RWPE2 (cell line): Measurements from ENCODE around the gene RPTOR.

Experiments used
- ATAC-seq: fragments of 200-7000 bp; cut with Tn5 transposase; 3 replicates; pipeline ENCODE4 v1.9.1; 2021; ENCODE audit warnings: low read depth
- DNase-seq: peaks from one replicate; pipeline ENCODE4 v3.0.0-alpha.2; 2020; ENCODE audit warnings: low spot score
- H3K27ac ChIP-seq: fragments of 450-650 bp; 2 replicates; pipeline ENCODE4 v1.5.1; 2017; ENCODE audit warnings: mild to moderate bottlenecking; ENCODE audit not compliant: poor library complexity, severe bottlenecking
- H3K27me3 ChIP-seq: fragments of 250-450 bp; sonication (Bioruptor Pico); 2 replicates; pipeline ENCODE4 v1.5.1; 2021; ENCODE audit warnings: mild to moderate bottlenecking, moderate library complexity; ENCODE audit not compliant: insufficient read depth, poor library complexity, severe bottlenecking
- H3K36me3 ChIP-seq: fragments of 250-450 bp; sonication (Bioruptor Pico); 2 replicates; pipeline ENCODE4 v1.5.1; 2020; ENCODE audit warnings: low read depth, mild to moderate bottlenecking, moderate library complexity
- H3K4me1 ChIP-seq: fragments of 250-450 bp; sonication (Bioruptor Pico); 2 replicates; pipeline ENCODE4 v1.5.1; 2021; ENCODE audit warnings: mild to moderate bottlenecking, moderate library complexity; ENCODE audit not compliant: insufficient read depth, poor library complexity, severe bottlenecking
- H3K4me3 ChIP-seq: fragments of 250-450 bp; sonication (Bioruptor Pico); 2 replicates; pipeline ENCODE4 v1.5.1; 2021; ENCODE audit warnings: mild to moderate bottlenecking, moderate library complexity; ENCODE audit not compliant: severe bottlenecking
- H3K9me3 ChIP-seq: fragments of 250-450 bp; sonication (Bioruptor Pico); 2 replicates; pipeline ENCODE4 v1.5.1; 2021; ENCODE audit warnings: mild to moderate bottlenecking, moderate library complexity; ENCODE audit not compliant: severe bottlenecking
- TF ChIP-seq, protein P1 (sequence below): fragments of 450-650 bp; IDR thresholded peaks from one replicate; pipeline ENCODE4 v1.5.1; 2017; ENCODE audit warnings: mild to moderate bottlenecking, moderate library complexity; ENCODE audit not compliant: poor library complexity, severe bottlenecking

RPTOR gene

GRCh38 chr17:81011951-81012350, 467.3 kb downstream of the RPTOR start:
- H3K4me1 ChIP-seq = no peaks in the 10 kb centered on the region
- H3K4me3 ChIP-seq = no peak overlapping the region
- H3K27me3 ChIP-seq = peaks cover 5% of the 10 kb centered on the region
- peaks cover 7% of the 10 kb centered on the region for H3K9me3 ChIP-seq
- ATAC-seq (no peak), DNase-seq (no peak)
- no peak overlapping the region for H3K27ac ChIP-seq
- TF ChIP-seq, protein P1, sequence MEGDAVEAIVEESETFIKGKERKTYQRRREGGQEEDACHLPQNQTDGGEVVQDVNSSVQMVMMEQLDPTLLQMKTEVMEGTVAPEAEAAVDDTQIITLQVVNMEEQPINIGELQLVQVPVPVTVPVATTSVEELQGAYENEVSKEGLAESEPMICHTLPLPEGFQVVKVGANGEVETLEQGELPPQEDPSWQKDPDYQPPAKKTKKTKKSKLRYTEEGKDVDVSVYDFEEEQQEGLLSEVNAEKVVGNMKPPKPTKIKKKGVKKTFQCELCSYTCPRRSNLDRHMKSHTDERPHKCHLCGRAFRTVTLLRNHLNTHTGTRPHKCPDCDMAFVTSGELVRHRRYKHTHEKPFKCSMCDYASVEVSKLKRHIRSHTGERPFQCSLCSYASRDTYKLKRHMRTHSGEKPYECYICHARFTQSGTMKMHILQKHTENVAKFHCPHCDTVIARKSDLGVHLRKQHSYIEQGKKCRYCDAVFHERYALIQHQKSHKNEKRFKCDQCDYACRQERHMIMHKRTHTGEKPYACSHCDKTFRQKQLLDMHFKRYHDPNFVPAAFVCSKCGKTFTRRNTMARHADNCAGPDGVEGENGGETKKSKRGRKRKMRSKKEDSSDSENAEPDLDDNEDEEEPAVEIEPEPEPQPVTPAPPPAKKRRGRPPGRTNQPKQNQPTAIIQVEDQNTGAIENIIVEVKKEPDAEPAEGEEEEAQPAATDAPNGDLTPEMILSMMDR = no peak
- H3K36me3 ChIP-seq = no peaks in the 10 kb centered on the region

DNA sequence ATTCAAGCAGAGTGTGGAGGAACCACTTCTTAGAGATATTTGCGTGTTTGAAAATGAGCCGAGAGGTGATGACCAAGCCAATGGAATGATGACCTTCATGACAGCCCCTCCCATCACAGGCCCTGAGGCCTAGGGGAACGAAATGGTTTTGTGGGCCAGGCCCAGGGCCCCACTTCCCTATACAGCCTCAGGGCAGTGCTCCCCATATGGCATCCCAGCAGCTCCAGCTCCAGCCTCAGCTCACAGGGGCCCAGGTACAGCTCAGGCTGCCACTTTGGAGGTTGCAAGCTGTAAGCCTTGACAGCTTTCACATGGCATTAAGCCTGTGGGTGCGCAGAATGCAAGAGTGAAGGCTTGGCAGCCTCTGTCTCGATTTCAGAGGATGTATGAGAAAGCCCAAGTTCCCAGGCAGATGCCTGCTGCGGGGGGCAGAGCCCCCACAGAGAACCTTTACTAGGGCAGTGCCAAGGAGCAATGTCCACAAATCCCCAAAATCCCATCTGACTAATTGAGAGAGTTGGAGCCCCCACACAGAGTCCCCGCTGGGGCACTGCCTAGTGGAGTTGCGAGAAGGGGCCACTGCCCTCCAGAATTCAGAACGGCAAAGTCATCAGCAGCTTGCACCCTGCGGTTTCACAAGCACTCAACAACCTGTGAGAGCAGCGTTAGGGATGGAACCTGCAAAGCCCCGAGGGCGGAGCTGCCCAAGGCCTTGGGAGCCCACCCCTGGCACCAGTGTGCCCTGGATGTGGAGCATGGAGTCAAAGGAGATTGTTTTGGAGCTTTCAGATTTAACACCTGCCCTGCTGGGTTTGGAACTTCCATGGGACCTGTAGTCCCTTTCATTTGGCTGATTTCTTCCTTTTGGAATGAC, 468.2 kb downstream of the RPTOR start:
- DNase-seq (no peak), ATAC-seq (no peak)
- no peaks in the 10 kb centered on the region for H3K4me1 ChIP-seq
- no peaks in the 10 kb centered on the region for H3K27me3 ChIP-seq
- H3K27ac ChIP-seq = no peak overlapping the region
- TF ChIP-seq, protein P1 = no peak
- no peak overlapping the region for H3K4me3 ChIP-seq
- H3K9me3 ChIP-seq = peaks cover 7% of the 10 kb centered on the region
- no peaks in the 10 kb centered on the region for H3K36me3 ChIP-seq

- ATAC-seq (no peak), DNase-seq (no peak)
- H3K9me3 ChIP-seq = peaks cover 7% of the 10 kb centered on the region
- no peaks in the 10 kb centered on the region for H3K36me3 ChIP-seq
- H3K27me3 ChIP-seq = no peaks in the 10 kb centered on the region
- H3K27ac ChIP-seq = no peak overlapping the region
- no peaks in the 10 kb centered on the region for H3K4me1 ChIP-seq
- TF ChIP-seq, protein P1 = no peak
- no peak overlapping the region for H3K4me3 ChIP-seq
Observed at GRCh38 chr17:81013642-81014041, 469.0 kb downstream of the RPTOR start.

DNA sequence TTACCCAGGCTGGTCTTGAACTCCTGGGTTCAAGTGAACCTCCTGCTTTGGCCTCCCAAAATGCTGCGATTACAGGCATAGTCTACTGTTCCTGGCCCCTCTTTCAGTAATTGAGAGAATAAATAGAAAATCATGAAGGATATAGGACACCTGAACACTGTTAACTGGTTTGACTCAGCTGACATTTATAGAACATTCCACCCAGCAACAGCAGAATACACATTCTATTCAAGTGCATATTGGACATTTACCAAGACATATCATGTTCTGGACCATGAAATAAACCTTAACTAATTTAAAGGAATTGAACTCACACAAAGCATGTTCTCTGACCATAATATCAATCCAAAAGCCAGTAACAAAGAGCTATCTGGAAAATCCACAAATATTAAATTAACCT, 470.5 kb downstream of the RPTOR start:
- no peaks in the 10 kb centered on the region for H3K4me1 ChIP-seq
- no peak for ATAC-seq
- no peak overlapping the region for H3K27ac ChIP-seq
- no peak for DNase-seq
- peaks cover 7% of the 10 kb centered on the region for H3K9me3 ChIP-seq
- H3K4me3 ChIP-seq = no peak overlapping the region
- H3K27me3 ChIP-seq = no peaks in the 10 kb centered on the region
- TF ChIP-seq, protein P1 = no peak
- H3K36me3 ChIP-seq = no peaks in the 10 kb centered on the region
